ENCODE data around the gene NAMPT. TPM values are rescaled to one million over a fixed set of nuclear protein-coding genes. Genes with fewer than 3 reads are reported as not detected.

NAMPT gene
- total RNA-seq, 1 donor from 2014 or later = 35.2 TPM

- TF ChIP-seq CTCF (IDR thresholded peaks at IDR 0.05; ENCODE audit: unreplicated experiment) = no peak
- Mint-ChIP-seq H3K9me3 (ENCODE audit: low read depth) (no peaks in the 10 kb centered on the region), H3K27me3 (no peaks in the 10 kb centered on the region), H3K4me3 (ENCODE audit: low read depth) (no peak overlapping the region), H3K27ac (no peak overlapping the region), H3K4me1 (ENCODE audit: low read depth) (no peaks in the 10 kb centered on the region), H3K36me3 (ENCODE audit: insufficient read depth) (peaks cover 29% of the 10 kb centered on the region)
- no peak for DNase-seq (ENCODE audit: low spot score, unreplicated experiment)
These were observed 27.0 kb downstream of the NAMPT start for GRCh38 chr7:106257752-106258151.

GRCh38 chr7:106256144-106256543 is 28.6 kb downstream of the NAMPT start:
- no peaks in the 10 kb centered on the region for H3K4me1 Mint-ChIP-seq (ENCODE audit: low read depth)
- no peaks in the 10 kb centered on the region for H3K9me3 Mint-ChIP-seq (ENCODE audit: low read depth)
- H3K27me3 Mint-ChIP-seq = no peaks in the 10 kb centered on the region
- H3K4me3 Mint-ChIP-seq (ENCODE audit: low read depth) = no peak overlapping the region
- TF ChIP-seq CTCF (IDR thresholded peaks at IDR 0.05; ENCODE audit: unreplicated experiment) = no peak
- no peak overlapping the region for H3K27ac Mint-ChIP-seq
- DNase-seq (ENCODE audit: low spot score, unreplicated experiment) = no peak
- H3K36me3 Mint-ChIP-seq (ENCODE audit: insufficient read depth) = peaks cover 31% of the 10 kb centered on the region

GRCh38 chr7:106255246-106255645 is 29.5 kb downstream of the NAMPT start:
- DNase-seq (ENCODE audit: low spot score, unreplicated experiment) = no peak
- TF ChIP-seq CTCF (IDR thresholded peaks at IDR 0.05; ENCODE audit: unreplicated experiment) = no peak
- Mint-ChIP-seq H3K27ac (no peak overlapping the region), H3K27me3 (no peaks in the 10 kb centered on the region), H3K4me1 (ENCODE audit: low read depth) (no peaks in the 10 kb centered on the region), H3K4me3 (ENCODE audit: low read depth) (no peak overlapping the region), H3K9me3 (ENCODE audit: low read depth) (no peaks in the 10 kb centered on the region), H3K36me3 (ENCODE audit: insufficient read depth) (peaks cover 27% of the 10 kb centered on the region)

GRCh38 chr7:106254525-106255116 is 30.2 kb downstream of the NAMPT start:
- Mint-ChIP-seq H3K36me3 (ENCODE audit: insufficient read depth) (peaks cover 24% of the 10 kb centered on the region), H3K4me3 (ENCODE audit: low read depth) (no peak overlapping the region), H3K27me3 (no peaks in the 10 kb centered on the region), H3K27ac (no peak overlapping the region), H3K9me3 (ENCODE audit: low read depth) (no peaks in the 10 kb centered on the region), H3K4me1 (ENCODE audit: low read depth) (no peaks in the 10 kb centered on the region)
- DNase-seq (ENCODE audit: low spot score, unreplicated experiment) = no peak
- TF ChIP-seq CTCF (IDR thresholded peaks at IDR 0.05; ENCODE audit: unreplicated experiment) = no peak

GRCh38 chr7:106252568-106252967 is 32.2 kb downstream of the NAMPT start:
- Mint-ChIP-seq H3K4me1 (ENCODE audit: low read depth) (no peaks in the 10 kb centered on the region), H3K27ac (no peak overlapping the region), H3K36me3 (ENCODE audit: insufficient read depth) (peaks cover 30% of the 10 kb centered on the region), H3K4me3 (ENCODE audit: low read depth) (no peak overlapping the region), H3K27me3 (no peaks in the 10 kb centered on the region), H3K9me3 (ENCODE audit: low read depth) (peaks cover 4% of the 10 kb centered on the region)
- TF ChIP-seq CTCF (IDR thresholded peaks at IDR 0.05; ENCODE audit: unreplicated experiment) = no peak
- DNase-seq (ENCODE audit: low spot score, unreplicated experiment) = no peak

Measured in progenitor cell of endocrine pancreas (in vitro differentiated cells).